Neural cell (in vitro differentiated cells): ENCODE results near the gene EXOC2. TPM values are rescaled to one million over a fixed set of nuclear protein-coding genes. Genes with fewer than 3 reads are reported as not detected.

ENCODE experiments used
- H2AFZ ChIP-seq: fragments of 200-600, 300-800 bp; sonication (generic), shearing (Covaris generic); 2 replicates; pipeline ENCODE4 v1.6.0; 2014; ENCODE audit warnings: low read depth, mild to moderate bottlenecking, antibody characterized with exemption, low read length, moderate library complexity
- H3F3A ChIP-seq: fragments of 200-600 bp; shearing (Covaris generic); 2 replicates; pipeline ENCODE4 v1.6.1; 2016; ENCODE audit warnings: mild to moderate bottlenecking, moderate library complexity, mixed read lengths, antibody characterized with exemption, low read length; ENCODE audit not compliant: insufficient read depth, poor library complexity, severe bottlenecking
- H3K27ac ChIP-seq: fragments of 200-600, 300-800 bp; sonication (generic), shearing (Covaris generic); 2 replicates; pipeline ENCODE4 v1.5.1; 2014; ENCODE audit warnings: mild to moderate bottlenecking, low read length, moderate library complexity
- H3K27me3 ChIP-seq: fragments of 300-800, 200-600 bp; sonication (generic), shearing (Covaris generic); 2 replicates; pipeline ENCODE4 v1.6.0; 2014; ENCODE audit warnings: mild to moderate bottlenecking, low read depth, low read length, moderate library complexity; ENCODE audit not compliant: insufficient read depth
- H3K36me3 ChIP-seq: fragments of 300-800, 200-600 bp; sonication (generic), shearing (Covaris generic); 2 replicates; pipeline ENCODE4 v1.5.1; 2014; ENCODE audit warnings: mild to moderate bottlenecking, antibody characterized with exemption, low read length, moderate library complexity; ENCODE audit not compliant: insufficient read depth
- H3K4me2 ChIP-seq: fragments of 300-800, 200-600 bp; sonication (generic), shearing (Covaris generic); 2 replicates; pipeline ENCODE4 v1.6.0; 2014; ENCODE audit warnings: mild to moderate bottlenecking, low read length
- H3K4me3 ChIP-seq: fragments of 300-800, 200-600 bp; sonication (generic), shearing (Covaris generic); 2 replicates; pipeline ENCODE4 v1.5.1; 2014; ENCODE audit warnings: mild to moderate bottlenecking, low read length, moderate library complexity
- H3K79me2 ChIP-seq: fragments of 200-600 bp; shearing (Covaris generic); replicated peaks from 2 replicates; pipeline ENCODE4 v1.6.0; 2014; ENCODE audit warnings: mild to moderate bottlenecking, low read length, moderate library complexity; ENCODE audit not compliant: insufficient read depth
- H3K9ac ChIP-seq: fragments of 300-800, 200-600 bp; sonication (generic), shearing (Covaris generic); 2 replicates; pipeline ENCODE4 v1.6.1; 2016; ENCODE audit warnings: mild to moderate bottlenecking, low read length, mixed read lengths
- H3K9me2 ChIP-seq: fragments of 200-600 bp; shearing (Covaris generic); 2 replicates; pipeline ENCODE4 v1.6.1; 2016; ENCODE audit warnings: mild to moderate bottlenecking, low read length, mixed read lengths; ENCODE audit not compliant: insufficient read depth
- H3K9me3 ChIP-seq: fragments of 200-600, 300-800 bp; sonication (generic), shearing (Covaris generic); 2 replicates; pipeline ENCODE4 v1.6.1; 2016; ENCODE audit warnings: mild to moderate bottlenecking, mixed run types, low read length, moderate library complexity, mixed read lengths
- H4K20me1 ChIP-seq: fragments of 200-600 bp; shearing (Covaris generic); 2 replicates; pipeline ENCODE4 v1.6.1; 2016; ENCODE audit warnings: mild to moderate bottlenecking, mixed run types; ENCODE audit not compliant: insufficient read depth
- CTCF ChIP-seq: fragments of 450-650 bp; IDR thresholded peaks from 2 replicates; pipeline ENCODE4 v1.5.1; 2014; ENCODE audit warnings: antibody characterized with exemption, mild to moderate bottlenecking, moderate library complexity; ENCODE audit not compliant: poor library complexity, severe bottlenecking
- EP300 ChIP-seq: fragments of 450-650 bp; conservative IDR thresholded peaks from 2 replicates; pipeline ENCODE4 v1.6.1; 2014; ENCODE audit warnings: antibody characterized with exemption, mild to moderate bottlenecking, moderate library complexity; ENCODE audit not compliant: poor library complexity, severe bottlenecking
- EZH2 ChIP-seq: fragments of 200-600, 300-800 bp; shearing (Covaris generic), sonication (generic); IDR thresholded peaks from 2 replicates; pipeline ENCODE4 v1.6.1; 2014; ENCODE audit warnings: antibody characterized with exemption, low read length, borderline replicate concordance, mild to moderate bottlenecking; ENCODE audit not compliant: insufficient read depth, poor library complexity, severe bottlenecking
- MXI1 ChIP-seq: fragments of 450-650 bp; conservative IDR thresholded peaks from 2 replicates; pipeline ENCODE4 v1.6.1; 2014; ENCODE audit warnings: antibody characterized with exemption, mild to moderate bottlenecking; ENCODE audit not compliant: poor library complexity, severe bottlenecking
- POLR2AphosphoS5 ChIP-seq: IDR thresholded peaks from 2 replicates; pipeline ENCODE4 v1.6.1; 2012
- RAD21 ChIP-seq: fragments of 450-650 bp; conservative IDR thresholded peaks from 2 replicates; pipeline ENCODE4 v1.6.1; 2014; ENCODE audit warnings: antibody characterized with exemption, mild to moderate bottlenecking, moderate library complexity
- SMC3 ChIP-seq: fragments of 450-650 bp; conservative IDR thresholded peaks from 2 replicates; pipeline ENCODE4 v1.6.1; 2014; ENCODE audit warnings: antibody characterized with exemption, mild to moderate bottlenecking, moderate library complexity; ENCODE audit not compliant: poor library complexity
- TAF1 ChIP-seq: IDR thresholded peaks from 2 replicates; pipeline ENCODE4 v1.6.1; 2012; ENCODE audit warnings: low read depth
- polyA plus RNA-seq: library from polyadenylated mRNA; depleted of rRNA; stranded (reverse); fragments of >200 nt; gene quantifications from 2 replicates; pipeline ENCODE4 v1.2.3, GENCODE V29; 2014
- TF ChIP-seq, protein P1 (sequence below): IDR thresholded peaks from 2 replicates; pipeline ENCODE4 v1.6.1; 2012; ENCODE audit warnings: borderline replicate concordance

Gene EXOC2
- polyA plus RNA-seq, 1 donor from 2014 or later, result 38.6 TPM

GRCh38 chr6:610882-611281 lies 82.1 kb downstream of the EXOC2 start:
- H3K9ac ChIP-seq, result no peak overlapping the region
- H3K79me2 ChIP-seq, result no peaks in the 10 kb centered on the region
- H2AFZ ChIP-seq, result no peak overlapping the region
- H3F3A ChIP-seq, result no peaks in the 10 kb centered on the region
- no peak overlapping the region for H3K27ac ChIP-seq
- no peak overlapping the region for H3K4me3 ChIP-seq
- no peaks in the 10 kb centered on the region for H3K27me3 ChIP-seq
- H4K20me1 ChIP-seq, result no peaks in the 10 kb centered on the region
- H3K9me3 ChIP-seq, result no peaks in the 10 kb centered on the region
- peaks cover 4% of the 10 kb centered on the region for H3K36me3 ChIP-seq
- TF ChIP-seq EZH2 (no peak), POLR2AphosphoS5 (no peak), CTCF (no peak), MXI1 (no peak), EP300 (no peak), SMC3 (no peak), RAD21 (no peak), TAF1 (no peak)
- TF ChIP-seq, protein P1, sequence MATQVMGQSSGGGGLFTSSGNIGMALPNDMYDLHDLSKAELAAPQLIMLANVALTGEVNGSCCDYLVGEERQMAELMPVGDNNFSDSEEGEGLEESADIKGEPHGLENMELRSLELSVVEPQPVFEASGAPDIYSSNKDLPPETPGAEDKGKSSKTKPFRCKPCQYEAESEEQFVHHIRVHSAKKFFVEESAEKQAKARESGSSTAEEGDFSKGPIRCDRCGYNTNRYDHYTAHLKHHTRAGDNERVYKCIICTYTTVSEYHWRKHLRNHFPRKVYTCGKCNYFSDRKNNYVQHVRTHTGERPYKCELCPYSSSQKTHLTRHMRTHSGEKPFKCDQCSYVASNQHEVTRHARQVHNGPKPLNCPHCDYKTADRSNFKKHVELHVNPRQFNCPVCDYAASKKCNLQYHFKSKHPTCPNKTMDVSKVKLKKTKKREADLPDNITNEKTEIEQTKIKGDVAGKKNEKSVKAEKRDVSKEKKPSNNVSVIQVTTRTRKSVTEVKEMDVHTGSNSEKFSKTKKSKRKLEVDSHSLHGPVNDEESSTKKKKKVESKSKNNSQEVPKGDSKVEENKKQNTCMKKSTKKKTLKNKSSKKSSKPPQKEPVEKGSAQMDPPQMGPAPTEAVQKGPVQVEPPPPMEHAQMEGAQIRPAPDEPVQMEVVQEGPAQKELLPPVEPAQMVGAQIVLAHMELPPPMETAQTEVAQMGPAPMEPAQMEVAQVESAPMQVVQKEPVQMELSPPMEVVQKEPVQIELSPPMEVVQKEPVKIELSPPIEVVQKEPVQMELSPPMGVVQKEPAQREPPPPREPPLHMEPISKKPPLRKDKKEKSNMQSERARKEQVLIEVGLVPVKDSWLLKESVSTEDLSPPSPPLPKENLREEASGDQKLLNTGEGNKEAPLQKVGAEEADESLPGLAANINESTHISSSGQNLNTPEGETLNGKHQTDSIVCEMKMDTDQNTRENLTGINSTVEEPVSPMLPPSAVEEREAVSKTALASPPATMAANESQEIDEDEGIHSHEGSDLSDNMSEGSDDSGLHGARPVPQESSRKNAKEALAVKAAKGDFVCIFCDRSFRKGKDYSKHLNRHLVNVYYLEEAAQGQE, result no peak
- H3K4me2 ChIP-seq, result no peak overlapping the region
- H3K9me2 ChIP-seq, result no peaks in the 10 kb centered on the region

- H4K20me1 ChIP-seq, result no peaks in the 10 kb centered on the region
- no peaks in the 10 kb centered on the region for H3F3A ChIP-seq
- H3K9ac ChIP-seq, result no peak overlapping the region
- H3K36me3 ChIP-seq, result peaks cover 4% of the 10 kb centered on the region
- H3K27me3 ChIP-seq, result no peaks in the 10 kb centered on the region
- H3K27ac ChIP-seq, result no peak overlapping the region
- H3K79me2 ChIP-seq, result no peaks in the 10 kb centered on the region
- no peak overlapping the region for H3K4me3 ChIP-seq
- no peaks in the 10 kb centered on the region for H3K9me2 ChIP-seq
- no peaks in the 10 kb centered on the region for H3K9me3 ChIP-seq
- no peak overlapping the region for H3K4me2 ChIP-seq
- H2AFZ ChIP-seq, result no peak overlapping the region
- TF ChIP-seq SMC3 (no peak), TAF1 (no peak), EP300 (no peak), EZH2 (no peak), POLR2AphosphoS5 (no peak), CTCF (no peak), RAD21 (no peak), MXI1 (no peak)
- TF ChIP-seq, protein P1, result no peak
These were observed 83.0 kb downstream of the EXOC2 start for GRCh38 chr6:609905-610304.
